Hepatocyte (in vitro differentiated cells): Measurements from ENCODE around the gene ARVCF.

Source experiments
- CTCF ChIP-seq: fragments of 200-600 bp; sonication (generic); IDR thresholded peaks from 2 replicates; pipeline ENCODE4 v1.5.1; 2016; ENCODE audit warnings: antibody characterized with exemption, mild to moderate bottlenecking; ENCODE audit not compliant: poor library complexity
- EZH2 ChIP-seq: fragments of 200-600 bp; sonication (generic); IDR thresholded peaks from 2 replicates; pipeline ENCODE4 v1.6.1; 2016; ENCODE audit warnings: antibody characterized with exemption, mild to moderate bottlenecking, borderline replicate concordance
- EZH2phosphoT487 ChIP-seq: fragments of 200-600 bp; sonication (generic); IDR thresholded peaks from one replicate; pipeline ENCODE4 v1.6.1; 2018; ENCODE audit warnings: antibody characterized with exemption, mild to moderate bottlenecking, low read depth, moderate library complexity; ENCODE audit not compliant: unreplicated experiment, severe bottlenecking

DNA sequence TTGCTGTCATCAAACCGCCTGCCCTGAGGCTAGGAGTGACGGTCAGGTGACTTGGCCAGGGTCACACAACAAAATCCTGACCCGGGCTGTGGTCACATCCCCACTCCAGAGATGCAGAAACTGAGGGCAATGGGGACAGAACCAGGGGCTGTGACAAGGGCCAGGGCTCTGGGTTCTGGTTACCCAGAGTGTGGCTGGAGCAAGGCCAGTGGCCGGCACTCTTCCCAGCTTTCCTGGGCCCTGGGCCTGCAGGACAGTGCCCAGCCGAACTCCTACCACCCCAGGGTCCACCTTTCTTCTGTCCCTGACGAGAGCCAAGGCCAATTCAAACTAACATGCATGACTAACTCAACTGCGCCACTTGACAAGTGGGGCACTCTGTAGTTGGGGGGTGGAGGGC is 35.9 kb downstream of the ARVCF start:
- TF ChIP-seq CTCF (no peak), EZH2 (no peak), EZH2phosphoT487 (no peak)
